Measurements from ENCODE around the gene ERFL. TPM values are rescaled to one million over a fixed set of nuclear protein-coding genes. Genes with fewer than 3 reads are reported as not detected.

Gene ERFL
- total RNA-seq, 1 experiment from 2014 or later = not detected

- peak; percentile 99 for DNase-seq (ENCODE audit: low read depth)
Measured at GRCh38 chr19:41859618-41860418, 68.4 kb downstream of the ERFL start, which contains the start of gene RPS19. TSS of gene RPS19 (plus strand) at chr19:41860255. CDS start at chr19:41860775, 520 bp downstream.

- no peak for DNase-seq (ENCODE audit: low read depth)
Measured at GRCh38 chr19:41859213-41859617, 69.0 kb downstream of the ERFL start.

Other genes with a start within 250 kb of the ERFL start
- not detected in 2 replicates for gene CEACAM7, start 240.2 kb downstream of the ERFL start, total RNA-seq (2014; rRNA removed; shearing (Covaris generic))
- gene CEACAM5, start 219.8 kb downstream of the ERFL start, total RNA-seq (2014; rRNA removed; shearing (Covaris generic)) = not detected in 2 replicates
- not detected in 2 replicates for gene CEACAM6, start 172.9 kb downstream of the ERFL start, total RNA-seq (2014; rRNA removed; shearing (Covaris generic))
- not detected in 2 replicates for gene CEACAM3, start 131.9 kb downstream of the ERFL start, total RNA-seq (2014; rRNA removed; shearing (Covaris generic))
- gene LYPD4, start 83.8 kb downstream of the ERFL start, total RNA-seq (2014; rRNA removed; shearing (Covaris generic)) = not detected in 2 replicates
- gene DMRTC2, start 83.4 kb downstream of the ERFL start, total RNA-seq (2014; rRNA removed; shearing (Covaris generic)) = not detected in 2 replicates
- gene RPS19, start 68.2 kb downstream of the ERFL start, total RNA-seq (2014; rRNA removed; shearing (Covaris generic)) = 2,465 and 2,894 TPM in 2 replicates
- gene CD79A, start 51.2 kb downstream of the ERFL start, total RNA-seq (2014; rRNA removed; shearing (Covaris generic)) = not detected in 2 replicates
- gene ARHGEF1, start 45.3 kb downstream of the ERFL start, total RNA-seq (2014; rRNA removed; shearing (Covaris generic)) = 73.9 and 76.2 TPM in 2 replicates
- 108 and 126 TPM in 2 replicates for gene RABAC1, start 30.9 kb upstream of the ERFL start, total RNA-seq (2014; rRNA removed; shearing (Covaris generic))
- gene ATP1A3, start 65.8 kb upstream of the ERFL start, total RNA-seq (2014; rRNA removed; shearing (Covaris generic)) = 0.97 and 1.6 TPM in 2 replicates
- gene GRIK5, start 141.8 kb upstream of the ERFL start, total RNA-seq (2014; rRNA removed; shearing (Covaris generic)) = 0.42 and 0.57 TPM in 2 replicates
- 18.5 and 19.3 TPM in 2 replicates for gene ZNF574, start 147.7 kb upstream of the ERFL start, total RNA-seq (2014; rRNA removed; shearing (Covaris generic))
- gene POU2F2, start 204.0 kb upstream of the ERFL start, total RNA-seq (2014; rRNA removed; shearing (Covaris generic)) = 0.69 and 3.1 TPM in 2 replicates

All from Daoy (cell line).